Nephron progenitor cell (in vitro differentiated cells): Measurements from ENCODE around the gene SORCS2.

Experiments
- DNase-seq: peaks from one replicate; pipeline ENCODE4 v3.0.0; 2021
- H3K27ac Mint-ChIP-seq: 2 replicates; pipeline ENCODE4 v1.8.0; 2021; ENCODE audit warnings: mild to moderate bottlenecking, moderate library complexity, mixed read lengths
- H3K27me3 Mint-ChIP-seq: 2 replicates; pipeline ENCODE4 v1.8.0; 2021; ENCODE audit warnings: mild to moderate bottlenecking, low read depth, mixed read lengths; ENCODE audit not compliant: poor library complexity
- H3K36me3 Mint-ChIP-seq: 2 replicates; pipeline ENCODE4 v1.8.0; 2021; ENCODE audit warnings: low read depth, mixed read lengths
- H3K4me1 Mint-ChIP-seq: 2 replicates; pipeline ENCODE4 v1.8.0; 2021; ENCODE audit warnings: mixed read lengths
- H3K4me3 Mint-ChIP-seq: 2 replicates; pipeline ENCODE4 v1.8.0; 2021; ENCODE audit warnings: mild to moderate bottlenecking, moderate library complexity, mixed read lengths
- H3K9me3 Mint-ChIP-seq: 2 replicates; pipeline ENCODE4 v1.8.0; 2021; ENCODE audit warnings: mild to moderate bottlenecking, moderate library complexity, mixed read lengths
- CTCF ChIP-seq: fragments of 200-600 bp; sonication (generic); IDR thresholded peaks from 2 replicates; pipeline ENCODE4 v1.5.0; 2021; ENCODE audit warnings: antibody characterized with exemption

The SORCS2 gene

GRCh38 chr4:7433376-7434140 lies 241.2 kb downstream of the SORCS2 start:
- Mint-ChIP-seq H3K36me3 (no peaks in the 10 kb centered on the region), H3K27me3 (peaks cover 4% of the 10 kb centered on the region), H3K27ac (no peak overlapping the region), H3K4me1 (peaks cover 40% of the 10 kb centered on the region), H3K4me3 (no peak overlapping the region), H3K9me3 (peaks cover 4% of the 10 kb centered on the region)
- no peak for DNase-seq
- no peak for TF ChIP-seq CTCF

GRCh38 chr4:7434141-7434765 lies 241.9 kb downstream of the SORCS2 start:
- Mint-ChIP-seq H3K4me3 (no peak overlapping the region), H3K4me1 (peaks cover 33% of the 10 kb centered on the region), H3K36me3 (peaks cover 2% of the 10 kb centered on the region), H3K9me3 (peaks cover 11% of the 10 kb centered on the region), H3K27me3 (peaks cover 4% of the 10 kb centered on the region), H3K27ac (no peak overlapping the region)
- DNase-seq: no peak
- TF ChIP-seq CTCF: no peak

- H3K9me3 Mint-ChIP-seq: peaks cover 16% of the 10 kb centered on the region
- H3K4me1 Mint-ChIP-seq: peaks cover 30% of the 10 kb centered on the region
- H3K27ac Mint-ChIP-seq: peak within 1 kb of the TSS; percentile 78
- H3K36me3 Mint-ChIP-seq: peaks cover 6% of the 10 kb centered on the region
- no peak for TF ChIP-seq CTCF
- peak; percentile 43 for DNase-seq
- peaks cover 4% of the 10 kb centered on the region for H3K27me3 Mint-ChIP-seq
- no peak within 1 kb of the TSS for H3K4me3 Mint-ChIP-seq
Measured at GRCh38 chr4:7434766-7435150, 242.4 kb downstream of the SORCS2 start, which contains the start of gene PSAPL1. Gene PSAPL1, minus strand, starts transcription at chr4:7434930. Its CDS starts 51 bp downstream, at chr4:7434879.

- DNase-seq: no peak
- peaks cover 20% of the 10 kb centered on the region for H3K9me3 Mint-ChIP-seq
Measured at GRCh38 chr4:7435471-7436061, 243.2 kb downstream of the SORCS2 start.

GRCh38 chr4:7436256-7436655 lies 243.9 kb downstream of the SORCS2 start:
- peaks cover 20% of the 10 kb centered on the region for H3K9me3 Mint-ChIP-seq
- H3K4me1 Mint-ChIP-seq: peaks cover 23% of the 10 kb centered on the region
- H3K4me3 Mint-ChIP-seq: no peak overlapping the region
- H3K36me3 Mint-ChIP-seq: peaks cover 6% of the 10 kb centered on the region
- TF ChIP-seq CTCF: no peak
- peaks cover 8% of the 10 kb centered on the region for H3K27me3 Mint-ChIP-seq
- DNase-seq: no peak
- no peak overlapping the region for H3K27ac Mint-ChIP-seq

More at GRCh38 chr4:7435471-7436061, 243.2 kb downstream of the SORCS2 start:
- no peak for TF ChIP-seq CTCF
- Mint-ChIP-seq H3K4me3 (no peak overlapping the region), H3K4me1 (peaks cover 23% of the 10 kb centered on the region), H3K27me3 (peaks cover 4% of the 10 kb centered on the region), H3K27ac (peak overlapping the region; percentile 78), H3K36me3 (peaks cover 6% of the 10 kb centered on the region)
